ENCODE data around the gene DAW1.
A peak's percentile ranks its signal among the peaks of the same experiment; 100 is the strongest.

The DAW1 gene

DNA sequence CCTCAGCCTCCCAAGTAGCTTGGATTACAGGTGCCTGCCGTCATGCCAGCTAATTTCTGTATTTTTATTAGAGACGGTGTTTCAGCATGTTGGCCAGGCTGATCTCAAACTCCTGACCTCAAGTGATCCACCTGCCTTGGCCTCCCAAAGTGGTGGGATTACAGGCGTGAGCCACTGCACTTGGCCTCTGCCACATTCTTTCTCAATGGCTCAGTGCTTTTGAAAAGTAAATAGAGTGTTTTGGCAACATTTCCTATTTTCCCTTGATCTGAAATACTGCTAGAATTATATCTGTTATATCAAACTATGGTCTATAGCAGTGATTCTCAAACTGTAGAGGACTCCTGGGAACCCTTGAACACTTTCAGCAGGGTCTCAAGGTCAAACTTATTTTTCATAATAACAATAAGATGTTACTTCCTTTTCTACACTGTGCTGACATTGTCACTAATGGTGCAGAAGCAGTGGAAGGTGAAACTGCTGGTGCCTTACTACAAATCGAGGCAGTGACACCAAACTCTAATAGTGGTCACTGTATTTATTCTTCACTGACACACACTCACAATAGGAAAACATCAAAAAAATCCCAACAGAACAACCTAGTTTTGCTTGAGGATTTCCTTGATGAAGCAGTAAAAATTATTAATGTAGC, 10.6 kb downstream of the DAW1 start:
- no peaks in the 10 kb centered on the region for H3K27me3 ChIP-seq (replicated peaks; ENCODE audit: control insufficient read depth, insufficient read depth, low read length)
- no peak overlapping the region for H3K4me3 ChIP-seq (replicated peaks; ENCODE audit: low read depth, low read length)
- no peaks in the 10 kb centered on the region for H3K36me3 ChIP-seq (ENCODE audit: control insufficient read depth, insufficient read depth, low read length)
- TF ChIP-seq CTCF (IDR thresholded peaks at IDR 0.05; ENCODE audit: insufficient read depth, low read length, poor library complexity, severe bottlenecking), result no peak
- no peak for DNase-seq (ENCODE audit: extremely low read depth, insufficient read length)

DNA sequence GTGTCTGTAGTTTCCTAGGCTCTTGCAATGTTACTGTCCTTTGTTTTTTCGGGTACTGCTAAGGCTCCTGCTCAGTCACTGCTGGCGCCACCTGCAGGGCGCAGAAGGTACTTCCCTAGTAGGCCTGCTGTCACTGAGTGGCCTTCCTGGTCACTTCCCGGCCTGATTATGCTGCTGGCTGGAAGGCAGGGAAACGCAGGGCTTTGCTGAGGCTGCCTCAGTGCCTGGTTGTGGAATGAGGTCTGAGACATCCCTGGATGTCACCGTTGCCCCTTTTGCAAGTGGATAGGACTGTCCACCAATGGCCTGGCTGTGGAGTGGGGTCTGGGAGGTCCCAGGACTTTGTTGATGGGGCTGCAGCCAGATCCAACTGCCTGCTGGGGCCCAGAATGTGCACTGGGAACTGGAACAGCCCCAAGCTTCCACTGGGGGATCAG, 13.1 kb downstream of the DAW1 start:
- H3K4me3 ChIP-seq (replicated peaks; ENCODE audit: low read depth, low read length), result no peak overlapping the region
- peak; percentile 30 for DNase-seq (ENCODE audit: extremely low read depth, insufficient read length)

GRCh38 chr2:227886149-227886548, 14.7 kb downstream of the DAW1 start:
- H3K27me3 ChIP-seq (replicated peaks; ENCODE audit: control insufficient read depth, insufficient read depth, low read length), result no peaks in the 10 kb centered on the region
- no peak for DNase-seq (ENCODE audit: extremely low read depth, insufficient read length)
- TF ChIP-seq CTCF (IDR thresholded peaks at IDR 0.05; ENCODE audit: insufficient read depth, low read length, poor library complexity, severe bottlenecking), result no peak
- no peak overlapping the region for H3K4me3 ChIP-seq (replicated peaks; ENCODE audit: low read depth, low read length)
- no peaks in the 10 kb centered on the region for H3K36me3 ChIP-seq (ENCODE audit: control insufficient read depth, insufficient read depth, low read length)

More for the DNA sequence above, 13.1 kb downstream of the DAW1 start:
- no peaks in the 10 kb centered on the region for H3K36me3 ChIP-seq (ENCODE audit: control insufficient read depth, insufficient read depth, low read length)
- H3K27me3 ChIP-seq (replicated peaks; ENCODE audit: control insufficient read depth, insufficient read depth, low read length), result no peaks in the 10 kb centered on the region
- peak; percentile 96 for TF ChIP-seq CTCF (IDR thresholded peaks at IDR 0.05; ENCODE audit: insufficient read depth, low read length, poor library complexity, severe bottlenecking)

GRCh38 chr2:227888289-227888688, 16.9 kb downstream of the DAW1 start:
- Histone ChIP-seq H3K27me3 (replicated peaks; ENCODE audit: control insufficient read depth, insufficient read depth, low read length) (no peaks in the 10 kb centered on the region), H3K4me3 (replicated peaks; ENCODE audit: low read depth, low read length) (no peak overlapping the region), H3K36me3 (ENCODE audit: control insufficient read depth, insufficient read depth, low read length) (no peaks in the 10 kb centered on the region)
- no peak for TF ChIP-seq CTCF (IDR thresholded peaks at IDR 0.05; ENCODE audit: insufficient read depth, low read length, poor library complexity, severe bottlenecking)
- no peak for DNase-seq (ENCODE audit: extremely low read depth, insufficient read length)

- DNase-seq (ENCODE audit: extremely low read depth, insufficient read length), result no peak
- no peaks in the 10 kb centered on the region for H3K36me3 ChIP-seq (ENCODE audit: control insufficient read depth, insufficient read depth, low read length)
- no peak overlapping the region for H3K4me3 ChIP-seq (replicated peaks; ENCODE audit: low read depth, low read length)
- no peak for TF ChIP-seq CTCF (IDR thresholded peaks at IDR 0.05; ENCODE audit: insufficient read depth, low read length, poor library complexity, severe bottlenecking)
- no peaks in the 10 kb centered on the region for H3K27me3 ChIP-seq (replicated peaks; ENCODE audit: control insufficient read depth, insufficient read depth, low read length)
Observed at GRCh38 chr2:227889336-227889735, 17.9 kb downstream of the DAW1 start.
